Measurements from ENCODE around the gene HOXA5.
A peak's percentile ranks its signal among the peaks of the same experiment; 100 is the strongest.

HOXA5 gene

GRCh38 chr7:27131390-27131819 is 12.1 kb downstream of the HOXA5 start:
- no peak for DNase-seq

- DNase-seq, result peak; percentile 94
These were observed 12.7 kb downstream of the HOXA5 start, which contains the start of gene HOXA4 for GRCh38 chr7:27130540-27131389. Gene HOXA4, minus strand, starts transcription at chr7:27130757. Its CDS starts 24 bp downstream, at chr7:27130733.

GRCh38 chr7:27129729-27130539 is 13.5 kb downstream of the HOXA5 start:
- DNase-seq, result peak; percentile 29

- no peak for DNase-seq
These were observed 14.4 kb downstream of the HOXA5 start for GRCh38 chr7:27128776-27129728.

GRCh38 chr7:27128034-27128433 is 15.4 kb downstream of the HOXA5 start:
- DNase-seq, result no peak

- DNase-seq, result no peak
These were observed 16.7 kb downstream of the HOXA5 start for GRCh38 chr7:27126596-27127327.

- DNase-seq, result no peak
These were observed 17.5 kb downstream of the HOXA5 start for GRCh38 chr7:27125986-27126394.

GRCh38 chr7:27124902-27125689 is 18.4 kb downstream of the HOXA5 start:
- DNase-seq, result no peak

GRCh38 chr7:27124096-27124901 is 19.2 kb downstream of the HOXA5 start:
- no peak for DNase-seq

GRCh38 chr7:27123477-27124053 is 19.9 kb downstream of the HOXA5 start:
- DNase-seq, result no peak

- no peak for DNase-seq
These were observed 20.4 kb downstream of the HOXA5 start for GRCh38 chr7:27123007-27123476.

GRCh38 chr7:27122077-27122910 is 21.2 kb downstream of the HOXA5 start:
- DNase-seq, result no peak

- no peak for DNase-seq
These were observed 21.8 kb downstream of the HOXA5 start for GRCh38 chr7:27121684-27122076.

GRCh38 chr7:27119412-27119911 is 24.0 kb downstream of the HOXA5 start:
- DNase-seq, result no peak

GRCh38 chr7:27118580-27118979 is 24.9 kb downstream of the HOXA5 start:
- no peak for DNase-seq

- DNase-seq, result no peak
These were observed 25.5 kb downstream of the HOXA5 start for GRCh38 chr7:27117887-27118491.

GRCh38 chr7:27116962-27117886 is 26.3 kb downstream of the HOXA5 start:
- no peak for DNase-seq
